Gastroesophageal sphincter (tissue), 4 donors: ENCODE results near the gene RPS18. TPM values are rescaled to one million over a fixed set of nuclear protein-coding genes. Genes with fewer than 3 reads are reported as not detected.
A peak's percentile ranks its signal among the peaks of the same experiment; 100 is the strongest.

Experiments
- ATAC-seq: fragments of 150-250 bp; one replicate; pipeline ENCODE4 v1.9.1; 2016; ENCODE audit warnings: mild to moderate bottlenecking, moderate library complexity
- H3K27ac ChIP-seq, 4 donors: fragments of 200-600 bp; sonication (generic) in 3 of 4; 1 replicate in 3 of 4; 2 replicates in 1 of 4; pipeline ENCODE4 v1.5.1; 2016 to 2019
- H3K27me3 ChIP-seq: fragments of 200-600 bp; sonication (generic); one replicate; pipeline ENCODE4 v1.5.1; 2019
- H3K36me3 ChIP-seq, 2 donors: fragments of 200-600 bp; sonication (generic); one replicate each; pipeline ENCODE4 v1.5.1; 2019; ENCODE audit warnings: control low read depth in 1 of 2
- H3K4me1 ChIP-seq, 3 donors: fragments of 200-600 bp; sonication (generic); 1 replicate in 2 of 3; 2 replicates in 1 of 3; pipeline ENCODE4 v1.5.1; 2016 to 2019; ENCODE audit warnings: control low read depth in 2 of 3
- H3K4me3 ChIP-seq, 2 donors: fragments of 200-600 bp; sonication (generic); one replicate each; pipeline ENCODE4 v1.5.1; 2019; ENCODE audit warnings: mild to moderate bottlenecking in 1 of 2, moderate library complexity in 1 of 2
- H3K9me3 ChIP-seq, 3 donors: fragments of 200-600 bp; sonication (generic); one replicate each; pipeline ENCODE4 v1.5.1; 2017 to 2019; ENCODE audit warnings: control low read depth in 2 of 3
- EP300 ChIP-seq: sonication (generic); formaldehyde crosslinking; IDR thresholded peaks from one replicate; pipeline ENCODE4 v1.6.1; 2017; ENCODE audit warnings: antibody characterized with exemption, mild to moderate bottlenecking
- POLR2A ChIP-seq, 2 donors: fragments of 450-650 bp; IDR thresholded peaks; one replicate each; pipeline ENCODE4 v1.6.1; 2017; ENCODE audit warnings: antibody characterized with exemption in 2 of 2, mild to moderate bottlenecking in 2 of 2, moderate library complexity in 1 of 2
- POLR2AphosphoS5 ChIP-seq: sonication (generic); formaldehyde crosslinking; IDR thresholded peaks from one replicate; pipeline ENCODE4 v1.6.1; 2017; ENCODE audit warnings: antibody characterized with exemption
- WGBS, 2 donors: methylation state at CpG; one replicate each; pipeline ENCODE4 v1.1.5; 2018; ENCODE audit warnings: low coverage in 1 of 2; 5-methylcytosine and 5-hydroxymethylcytosine counted together
- total RNA-seq, 4 donors: library from RNA; depleted of rRNA; stranded (reverse); fragments of >200 nt; gene quantifications; one replicate each; pipeline ENCODE4 v1.1.0, GENCODE V29; 2016
- TF ChIP-seq, protein P1 (sequence below), 4 experiments: fragments of 200-600 bp in 2 of 4; fragments of 450-650 bp in 2 of 4; sonication (generic) in 1 of 4; IDR thresholded peaks; one replicate each; pipeline ENCODE4 v1.5.1; 2017 to 2019; ENCODE audit warnings: antibody characterized with exemption in 4 of 4, mild to moderate bottlenecking in 2 of 4, moderate library complexity in 2 of 4

Gene RPS18
- total RNA-seq, 4 donors from 2014 or later, result 1,175 to 3,464 (median 2,399) TPM

DNA sequence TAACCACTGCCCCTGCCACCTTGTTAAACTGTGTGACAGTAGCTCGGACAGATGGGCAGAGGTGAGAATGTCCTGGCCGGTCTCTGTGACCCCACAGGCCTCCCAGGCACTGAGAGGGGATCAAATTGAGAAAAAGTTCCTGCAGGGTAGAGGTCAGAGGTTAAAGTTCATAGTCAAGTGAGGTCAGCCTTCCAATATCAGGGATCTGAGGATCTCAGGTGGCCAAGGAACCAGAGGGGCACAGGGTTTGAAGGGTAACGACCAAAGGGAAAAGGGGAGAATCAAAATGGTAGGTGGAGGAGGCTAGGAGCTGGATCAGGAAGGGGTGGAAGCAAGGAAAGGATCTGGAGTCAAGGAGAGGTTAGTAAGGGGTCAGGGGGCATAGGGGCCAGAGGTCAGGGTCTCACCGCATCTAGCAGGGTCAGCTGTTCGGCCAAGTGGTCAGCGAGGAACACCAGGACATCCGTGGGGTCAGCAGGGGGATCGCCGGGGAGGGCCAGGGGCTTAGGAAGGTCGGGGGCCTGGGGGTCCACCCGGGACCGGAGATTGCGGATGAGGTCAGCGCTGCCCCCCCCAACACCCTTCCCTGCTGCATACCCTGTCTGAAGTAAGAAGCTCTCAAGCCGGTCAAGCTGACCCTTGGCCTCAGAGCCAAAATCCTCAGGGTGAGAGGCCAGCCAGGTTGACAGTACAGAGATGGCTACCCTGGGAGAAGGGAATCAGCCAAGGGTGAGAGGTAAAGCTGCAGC, 23.9 kb downstream of the RPS18 start:
- 73 to 83% methylated on average over 1 to 7 of the region's 15 CpGs for WGBS, 2 donors
- H3K36me3 ChIP-seq, result peaks cover 0 to 60% of the 10 kb centered on the region in 2 donors

GRCh38 chr6:33296797-33297405, 25.0 kb downstream of the RPS18 start:
- Histone ChIP-seq H3K9me3 (no peaks in the 10 kb centered on the region), H3K36me3 (peaks cover 0 to 56% of the 10 kb centered on the region in 2 donors), H3K27me3 (no peaks in the 10 kb centered on the region), H3K4me1 (peaks cover 0 to 47% (median 14%) of the 10 kb centered on the region in 3 donors), H3K27ac (peak overlapping the region; percentile 90 to 99 (median 94)), H3K4me3 (peak overlapping the region in 1 of 2 donors; percentile 92)
- ATAC-seq, result no peak
- TF ChIP-seq POLR2AphosphoS5 (no peak), POLR2A (IDR thresholded peaks at IDR 0.05) (no peak), EP300 (no peak)
- TF ChIP-seq, protein P1, sequence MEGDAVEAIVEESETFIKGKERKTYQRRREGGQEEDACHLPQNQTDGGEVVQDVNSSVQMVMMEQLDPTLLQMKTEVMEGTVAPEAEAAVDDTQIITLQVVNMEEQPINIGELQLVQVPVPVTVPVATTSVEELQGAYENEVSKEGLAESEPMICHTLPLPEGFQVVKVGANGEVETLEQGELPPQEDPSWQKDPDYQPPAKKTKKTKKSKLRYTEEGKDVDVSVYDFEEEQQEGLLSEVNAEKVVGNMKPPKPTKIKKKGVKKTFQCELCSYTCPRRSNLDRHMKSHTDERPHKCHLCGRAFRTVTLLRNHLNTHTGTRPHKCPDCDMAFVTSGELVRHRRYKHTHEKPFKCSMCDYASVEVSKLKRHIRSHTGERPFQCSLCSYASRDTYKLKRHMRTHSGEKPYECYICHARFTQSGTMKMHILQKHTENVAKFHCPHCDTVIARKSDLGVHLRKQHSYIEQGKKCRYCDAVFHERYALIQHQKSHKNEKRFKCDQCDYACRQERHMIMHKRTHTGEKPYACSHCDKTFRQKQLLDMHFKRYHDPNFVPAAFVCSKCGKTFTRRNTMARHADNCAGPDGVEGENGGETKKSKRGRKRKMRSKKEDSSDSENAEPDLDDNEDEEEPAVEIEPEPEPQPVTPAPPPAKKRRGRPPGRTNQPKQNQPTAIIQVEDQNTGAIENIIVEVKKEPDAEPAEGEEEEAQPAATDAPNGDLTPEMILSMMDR (IDR thresholded peaks at IDR 0.05), result no peak
- WGBS, 2 donors, result 61 to 77% methylated on average over 5 to 6 of the region's 12 CpGs

More for the DNA sequence above, 23.9 kb downstream of the RPS18 start:
- peaks cover 0 to 42% (median 10%) of the 10 kb centered on the region in 3 donors for H3K4me1 ChIP-seq
- H3K27me3 ChIP-seq, result no peaks in the 10 kb centered on the region
- no peak for ATAC-seq
- no peaks in the 10 kb centered on the region for H3K9me3 ChIP-seq
- no peak overlapping the region for H3K4me3 ChIP-seq
- H3K27ac ChIP-seq, result peak overlapping the region in 1 of 4 donors; percentile 7
- TF ChIP-seq EP300, result no peak
- TF ChIP-seq POLR2AphosphoS5, result no peak
- TF ChIP-seq, protein P1 (IDR thresholded peaks at IDR 0.05), result no peak

DNA sequence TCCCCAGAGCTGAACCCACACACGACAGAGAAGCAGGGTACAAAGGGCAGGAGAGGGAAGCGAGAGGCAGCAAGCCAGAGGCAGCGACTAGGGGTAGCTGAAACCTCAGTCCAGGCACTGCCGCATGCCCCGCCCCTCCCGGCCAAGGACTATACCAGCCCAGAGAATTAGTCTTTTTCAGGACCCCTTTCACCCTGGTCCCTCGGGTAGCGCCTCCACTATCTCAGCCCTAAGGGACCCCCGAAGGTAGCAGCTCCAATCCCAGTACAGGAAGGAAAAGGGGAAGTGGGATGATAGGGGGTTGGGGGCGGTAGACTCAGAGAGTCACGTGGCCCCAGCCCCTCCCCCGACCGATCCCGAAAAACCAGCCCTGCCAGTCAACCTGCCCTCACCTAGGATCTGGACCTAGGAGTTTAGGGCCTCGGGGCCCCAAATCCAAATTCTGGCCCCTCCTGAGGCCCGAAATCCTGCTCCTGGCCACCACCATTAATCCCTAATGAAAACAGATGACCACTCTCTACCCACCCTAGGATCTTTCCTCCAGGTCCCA, 25.6 kb downstream of the RPS18 start:
- H3K36me3 ChIP-seq, result peaks cover 0 to 56% of the 10 kb centered on the region in 2 donors
- H3K9me3 ChIP-seq, result no peaks in the 10 kb centered on the region
- H3K4me1 ChIP-seq, result peaks cover 0 to 47% (median 14%) of the 10 kb centered on the region in 3 donors
- peak overlapping the region; percentile 90 to 99 (median 94) for H3K27ac ChIP-seq
- H3K27me3 ChIP-seq, result no peaks in the 10 kb centered on the region
- WGBS, 2 donors, result 7% methylated on average over 3 of the region's 16 CpGs; no CpG with 5 or more reads in 1 of the 2 donors
- no peak for ATAC-seq
- TF ChIP-seq EP300, result no peak
- TF ChIP-seq POLR2AphosphoS5, result no peak
- TF ChIP-seq, protein P1 (IDR thresholded peaks at IDR 0.05), result no peak
- TF ChIP-seq POLR2A (IDR thresholded peaks at IDR 0.05), result no peak
- H3K4me3 ChIP-seq, result peak overlapping the region; percentile 87 to 92

GRCh38 chr6:33297956-33298772, 26.3 kb downstream of the RPS18 start:
- Histone ChIP-seq H3K27me3 (no peaks in the 10 kb centered on the region), H3K9me3 (no peaks in the 10 kb centered on the region), H3K4me3 (peak overlapping the region; percentile 87 to 92), H3K4me1 (peaks cover 0 to 47% (median 14%) of the 10 kb centered on the region in 3 donors), H3K36me3 (peaks cover 0 to 56% of the 10 kb centered on the region in 2 donors), H3K27ac (peak overlapping the region; percentile 90 to 99 (median 94))
- peak; percentile 61 for ATAC-seq
- 0% methylated on average over 8 to 26 of the region's 42 CpGs for WGBS, 2 donors
- TF ChIP-seq POLR2AphosphoS5 (peak; percentile 39), EP300 (no peak), POLR2A (IDR thresholded peaks at IDR 0.05) (peak; percentile 32 to 64)
- TF ChIP-seq, protein P1 (IDR thresholded peaks at IDR 0.05), result no peak
